Measurements from ENCODE around the gene LRRC7. TPM values are rescaled to one million over a fixed set of nuclear protein-coding genes. Genes with fewer than 3 reads are reported as not detected.

The LRRC7 gene
- total RNA-seq, 4 donors from 2014 or later, result 11.1 to 21.3 (median 14.1) TPM

DNA sequence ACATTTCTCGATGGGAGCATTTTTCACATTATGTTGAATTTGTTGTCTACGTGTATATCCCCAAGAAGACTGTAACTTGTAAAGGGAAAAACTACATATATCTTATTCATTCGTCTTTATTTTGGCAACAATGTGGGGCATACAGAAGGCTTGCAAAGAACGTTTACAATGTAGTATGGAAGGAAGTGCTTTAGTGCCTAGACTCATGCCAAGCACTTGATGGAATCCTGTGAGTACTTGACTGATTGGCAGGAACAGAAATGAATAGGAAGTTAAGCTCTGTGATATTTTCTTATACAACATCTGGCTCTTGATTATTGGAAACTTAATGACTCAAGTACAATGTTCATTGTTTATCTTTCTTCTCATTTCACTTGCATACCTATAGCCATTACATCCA is 284.4 kb downstream of the LRRC7 start:
- Histone ChIP-seq H3K9me3 (no peaks in the 10 kb centered on the region), H3K27ac (no peak overlapping the region), H3K36me3 (no peaks in the 10 kb centered on the region), H3K4me1 (no peaks in the 10 kb centered on the region), H3K27me3 (no peaks in the 10 kb centered on the region), H3K4me3 (no peak overlapping the region)
- no peak for DNase-seq (ENCODE audit: low spot score in 2 of 2)
- TF ChIP-seq EP300 (IDR thresholded peaks at IDR 0.05) (no peak), POLR2A (IDR thresholded peaks at IDR 0.05) (no peak)
- TF ChIP-seq, protein P1, sequence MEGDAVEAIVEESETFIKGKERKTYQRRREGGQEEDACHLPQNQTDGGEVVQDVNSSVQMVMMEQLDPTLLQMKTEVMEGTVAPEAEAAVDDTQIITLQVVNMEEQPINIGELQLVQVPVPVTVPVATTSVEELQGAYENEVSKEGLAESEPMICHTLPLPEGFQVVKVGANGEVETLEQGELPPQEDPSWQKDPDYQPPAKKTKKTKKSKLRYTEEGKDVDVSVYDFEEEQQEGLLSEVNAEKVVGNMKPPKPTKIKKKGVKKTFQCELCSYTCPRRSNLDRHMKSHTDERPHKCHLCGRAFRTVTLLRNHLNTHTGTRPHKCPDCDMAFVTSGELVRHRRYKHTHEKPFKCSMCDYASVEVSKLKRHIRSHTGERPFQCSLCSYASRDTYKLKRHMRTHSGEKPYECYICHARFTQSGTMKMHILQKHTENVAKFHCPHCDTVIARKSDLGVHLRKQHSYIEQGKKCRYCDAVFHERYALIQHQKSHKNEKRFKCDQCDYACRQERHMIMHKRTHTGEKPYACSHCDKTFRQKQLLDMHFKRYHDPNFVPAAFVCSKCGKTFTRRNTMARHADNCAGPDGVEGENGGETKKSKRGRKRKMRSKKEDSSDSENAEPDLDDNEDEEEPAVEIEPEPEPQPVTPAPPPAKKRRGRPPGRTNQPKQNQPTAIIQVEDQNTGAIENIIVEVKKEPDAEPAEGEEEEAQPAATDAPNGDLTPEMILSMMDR (IDR thresholded peaks at IDR 0.05), result no peak
- 71 to 76% methylated on average over 4 of the region's 4 CpGs for WGBS, 2 donors

DNA sequence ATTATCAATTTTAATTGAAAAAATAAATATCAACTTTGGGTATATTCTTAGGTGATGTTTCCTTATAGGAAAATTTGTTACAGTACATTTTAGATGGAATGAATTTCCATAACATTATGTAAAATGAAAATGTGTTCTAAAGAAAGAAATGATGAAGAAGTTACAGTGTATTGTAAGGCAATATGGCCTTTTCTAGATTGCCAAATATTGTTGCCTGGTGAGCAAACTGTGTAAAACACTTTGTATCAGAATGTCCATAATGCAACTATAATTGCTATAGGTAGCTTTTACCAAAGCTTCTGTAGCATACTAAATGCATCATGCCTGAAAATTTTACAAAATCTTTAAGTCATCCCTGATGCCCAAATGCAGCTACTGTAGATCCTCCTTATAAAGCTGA is 285.0 kb downstream of the LRRC7 start:
- H3K27ac ChIP-seq, result no peak overlapping the region
- H3K4me3 ChIP-seq, result no peak overlapping the region
- H3K36me3 ChIP-seq, result no peaks in the 10 kb centered on the region
- H3K27me3 ChIP-seq, result no peaks in the 10 kb centered on the region
- DNase-seq (ENCODE audit: low spot score in 2 of 2), result no peak
- no peaks in the 10 kb centered on the region for H3K9me3 ChIP-seq
- no peak for TF ChIP-seq POLR2A (IDR thresholded peaks at IDR 0.05)
- TF ChIP-seq EP300 (IDR thresholded peaks at IDR 0.05), result no peak
- TF ChIP-seq, protein P1 (IDR thresholded peaks at IDR 0.05), result no peak
- no peaks in the 10 kb centered on the region for H3K4me1 ChIP-seq

DNA sequence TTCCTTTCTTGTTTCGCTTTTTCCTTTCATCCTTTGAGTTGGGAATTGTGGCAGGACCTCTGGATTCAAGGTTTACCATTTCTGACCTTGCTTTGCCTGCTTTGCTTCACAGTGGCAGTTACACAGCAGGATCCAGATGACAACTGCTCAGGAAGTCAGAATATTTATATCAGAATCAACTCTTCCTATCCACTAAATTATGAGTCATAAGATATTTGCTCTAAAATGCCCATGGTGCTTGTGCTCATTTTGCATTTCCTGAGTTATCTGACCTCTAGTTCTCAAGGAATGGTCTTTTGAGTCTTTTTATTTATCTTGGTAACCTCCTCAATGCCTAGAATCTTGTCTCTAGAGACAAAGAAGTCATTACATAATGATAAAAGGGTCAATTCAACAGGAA is 290.8 kb downstream of the LRRC7 start:
- Histone ChIP-seq H3K4me1 (no peaks in the 10 kb centered on the region), H3K27me3 (no peaks in the 10 kb centered on the region), H3K36me3 (no peaks in the 10 kb centered on the region), H3K27ac (no peak overlapping the region), H3K9me3 (no peaks in the 10 kb centered on the region), H3K4me3 (no peak overlapping the region)
- DNase-seq (ENCODE audit: low spot score in 2 of 2), result no peak
- TF ChIP-seq, protein P1 (IDR thresholded peaks at IDR 0.05), result no peak
- TF ChIP-seq EP300 (IDR thresholded peaks at IDR 0.05), result no peak
- 77 to 88% methylated on average over 1 of the region's 1 CpG for WGBS, 2 donors

DNA sequence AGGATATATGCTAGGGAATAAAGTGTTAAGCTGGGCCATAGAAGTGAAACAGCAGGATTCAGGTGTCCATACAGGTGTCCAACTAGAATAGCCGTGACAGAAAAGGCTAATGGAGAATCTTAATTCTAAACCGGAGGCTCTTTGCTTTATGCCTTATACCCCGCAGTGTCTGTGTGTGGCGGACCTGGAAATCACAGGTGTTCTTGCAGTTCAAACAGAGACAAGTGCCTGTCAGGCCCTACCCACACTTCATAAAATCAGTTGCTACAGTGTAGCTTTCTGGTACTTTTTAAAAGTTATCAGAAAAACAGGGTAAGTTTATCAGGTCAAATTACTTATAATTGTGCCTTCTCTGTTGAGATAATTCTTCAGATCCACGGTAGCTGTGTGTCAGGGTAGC is 293.9 kb downstream of the LRRC7 start:
- no peaks in the 10 kb centered on the region for H3K9me3 ChIP-seq
- TF ChIP-seq POLR2A (IDR thresholded peaks at IDR 0.05), result no peak
- TF ChIP-seq EP300 (IDR thresholded peaks at IDR 0.05), result no peak
- TF ChIP-seq, protein P1 (IDR thresholded peaks at IDR 0.05), result no peak
- WGBS, 2 donors, result 84 to 86% methylated on average over 5 of the region's 5 CpGs
- no peaks in the 10 kb centered on the region for H3K27me3 ChIP-seq
- no peak for DNase-seq (ENCODE audit: low spot score in 2 of 2)
- no peak overlapping the region for H3K4me3 ChIP-seq
- H3K4me1 ChIP-seq, result no peaks in the 10 kb centered on the region
- H3K27ac ChIP-seq, result no peak overlapping the region
- no peaks in the 10 kb centered on the region for H3K36me3 ChIP-seq

DNA sequence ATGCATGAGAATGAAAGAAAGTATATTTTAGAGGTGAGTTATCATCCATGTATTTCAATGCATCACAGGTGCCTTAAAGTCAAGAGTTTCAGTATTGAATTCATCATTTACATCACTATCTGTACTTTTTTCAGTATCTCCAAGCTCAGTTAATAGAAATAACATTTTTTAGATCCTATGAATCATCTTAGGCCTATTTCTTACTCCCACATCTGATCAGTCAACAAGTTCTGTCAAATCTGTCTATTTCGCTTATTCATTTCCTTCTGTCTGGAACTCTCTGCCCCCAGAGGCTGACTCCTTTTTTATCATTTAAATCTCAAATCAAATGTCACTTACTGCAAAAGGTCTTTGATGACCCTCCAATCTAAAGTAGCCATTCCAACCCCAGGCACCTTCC is 295.2 kb downstream of the LRRC7 start:
- H3K4me3 ChIP-seq, result no peak overlapping the region
- H3K27ac ChIP-seq, result no peak overlapping the region
- no peaks in the 10 kb centered on the region for H3K4me1 ChIP-seq
- TF ChIP-seq POLR2A (IDR thresholded peaks at IDR 0.05) (no peak), EP300 (IDR thresholded peaks at IDR 0.05) (no peak)
- TF ChIP-seq, protein P1 (IDR thresholded peaks at IDR 0.05), result no peak
- no peaks in the 10 kb centered on the region for H3K9me3 ChIP-seq
- DNase-seq (ENCODE audit: low spot score in 2 of 2), result no peak
- H3K27me3 ChIP-seq, result no peaks in the 10 kb centered on the region
- WGBS, 2 donors, result 88 to 98% methylated on average over 1 of the region's 1 CpG
- no peaks in the 10 kb centered on the region for H3K36me3 ChIP-seq
